ENCODE results near the gene CORO6. TPM values are rescaled to one million over a fixed set of nuclear protein-coding genes. Genes with fewer than 3 reads are reported as not detected.

The CORO6 gene
- total RNA-seq, 4 donors from 2014 or later = 12.2 to 37.4 (median 13.9) TPM

GRCh38 chr17:29572691-29573557 is 49.8 kb downstream of the CORO6 start:
- 66 to 69% methylated on average over 4 to 35 of the region's 62 CpGs for WGBS, 2 donors (ENCODE audit: low coverage in 1 of 2)
- no peak for TF ChIP-seq EP300 (IDR thresholded peaks at IDR 0.05; ENCODE audit: low read depth)
- TF ChIP-seq CTCF (IDR thresholded peaks at IDR 0.05) = peak; percentile 37 to 69 (median 55)
- DNase-seq = peak; percentile 53
- H3K27me3 ChIP-seq = no peaks in the 10 kb centered on the region
- H3K4me1 ChIP-seq = peaks cover 10 to 52% (median 34%) of the 10 kb centered on the region in 4 donors
- intact Hi-C loops (cut with DNase I; ENCODE audit: low total_unique reads) (no loop called here), in situ Hi-C loops (cut with MboI; ENCODE audit: low pct_ligation_motif_present in 1 of 4, low pct_unique_long_range_greater_than_20kb in 1 of 4, low sequenced_read_pairs in 3 of 4) (no loop called here)
- H3K9me3 ChIP-seq = no peaks in the 10 kb centered on the region
- peak overlapping the region in 2 of 4 donors; percentile 42 to 47 for H3K27ac ChIP-seq
- H3K4me3 ChIP-seq = peak overlapping the region in 2 of 4 donors; percentile 13 to 39
- peaks cover 0 to 12% (median 4%) of the 10 kb centered on the region in 4 donors for H3K36me3 ChIP-seq

DNA sequence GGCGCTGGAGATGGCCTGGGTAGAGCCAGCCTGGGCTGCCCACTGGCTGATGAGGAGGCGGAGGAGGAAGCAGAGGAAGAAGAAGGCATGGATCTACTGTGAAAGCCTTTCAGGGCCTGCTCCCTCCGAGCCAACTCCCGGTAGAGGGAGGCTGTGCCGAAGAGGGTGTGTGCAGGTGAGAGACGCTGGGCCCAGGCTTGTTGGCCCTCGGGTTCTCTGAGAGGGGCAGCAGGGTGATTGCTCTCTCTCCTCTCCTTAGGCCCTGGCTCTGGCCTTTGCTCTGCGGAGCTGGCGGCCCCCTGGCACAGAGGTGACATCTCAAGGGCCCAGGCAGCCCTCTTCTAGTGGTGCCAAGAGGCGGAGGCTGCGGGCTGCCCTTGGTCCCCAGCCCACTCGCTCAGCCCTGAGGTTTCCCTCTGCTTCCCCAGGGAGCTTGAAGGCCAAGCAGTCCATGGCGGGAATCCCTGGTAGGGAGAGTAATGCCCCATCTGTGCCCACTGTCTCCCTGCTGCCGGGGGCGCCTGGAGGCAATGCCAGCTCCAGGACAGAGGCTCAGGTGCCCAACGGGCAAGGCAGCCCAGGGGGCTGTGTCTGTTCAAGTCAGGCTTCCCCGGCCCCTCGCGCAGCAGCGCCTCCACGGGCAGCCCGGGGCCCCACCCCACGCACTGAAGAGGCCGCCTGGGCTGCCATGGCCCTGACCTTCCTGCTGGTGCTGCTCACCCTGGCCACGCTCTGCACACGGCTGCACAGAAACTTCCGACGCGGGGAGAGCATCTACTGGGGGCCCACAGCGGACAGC is 50.6 kb downstream of the CORO6 start:
- Histone ChIP-seq H3K9me3 (no peaks in the 10 kb centered on the region), H3K27ac (peak overlapping the region in 2 of 4 donors; percentile 42 to 47), H3K4me1 (peaks cover 10 to 52% (median 31%) of the 10 kb centered on the region in 4 donors), H3K36me3 (peaks cover 0 to 12% (median 4%) of the 10 kb centered on the region in 4 donors), H3K27me3 (no peaks in the 10 kb centered on the region), H3K4me3 (peak overlapping the region in 2 of 4 donors; percentile 13 to 39)
- in situ Hi-C loops (cut with MboI; ENCODE audit: low pct_ligation_motif_present in 1 of 4, low pct_unique_long_range_greater_than_20kb in 1 of 4, low sequenced_read_pairs in 3 of 4) = no loop called here
- 74% methylated on average over 22 of the region's 30 CpGs; no CpG with 5 or more reads in 1 of the 2 donors for WGBS, 2 donors (ENCODE audit: low coverage in 1 of 2)
- DNase-seq = peak; percentile 12
- TF ChIP-seq POLR2AphosphoS5 (IDR thresholded peaks at IDR 0.05) (no peak), CTCF (IDR thresholded peaks at IDR 0.05) (no peak), EP300 (IDR thresholded peaks at IDR 0.05; ENCODE audit: low read depth) (no peak), POLR2A (IDR thresholded peaks at IDR 0.05) (no peak)
- intact Hi-C loops (cut with DNase I; ENCODE audit: low total_unique reads) = no loop called here

DNA sequence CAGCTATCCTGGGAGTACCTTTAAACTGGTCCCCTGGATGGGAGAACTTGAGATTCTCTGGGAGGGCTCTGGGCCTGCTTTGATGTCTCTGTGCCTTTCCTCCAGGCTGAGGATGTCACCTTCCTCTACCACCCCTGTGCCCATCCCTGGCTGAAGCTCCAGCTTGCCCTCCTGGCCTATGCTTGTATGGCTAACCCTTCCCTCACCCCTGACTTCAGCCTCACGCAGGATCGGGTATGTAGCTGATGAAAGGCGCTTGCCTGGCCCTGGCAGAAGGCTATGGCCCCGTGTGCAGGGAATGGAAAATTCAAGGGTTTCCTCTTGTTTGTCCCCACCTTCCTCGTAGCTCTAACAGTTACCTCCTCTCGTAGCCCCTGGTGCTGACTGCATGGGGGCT is 51.2 kb downstream of the CORO6 start:
- Histone ChIP-seq H3K4me3 (no peak overlapping the region), H3K36me3 (peaks cover 0 to 11% (median 4%) of the 10 kb centered on the region in 4 donors), H3K9me3 (no peaks in the 10 kb centered on the region), H3K4me1 (peaks cover 10 to 52% (median 32%) of the 10 kb centered on the region in 4 donors), H3K27ac (no peak overlapping the region), H3K27me3 (no peaks in the 10 kb centered on the region)
- no peak for TF ChIP-seq CTCF (IDR thresholded peaks at IDR 0.05)
- TF ChIP-seq POLR2A (IDR thresholded peaks at IDR 0.05) = no peak
- TF ChIP-seq POLR2AphosphoS5 (IDR thresholded peaks at IDR 0.05) = no peak
- TF ChIP-seq EP300 (IDR thresholded peaks at IDR 0.05; ENCODE audit: low read depth) = no peak
- no peak for DNase-seq
- intact Hi-C loops (cut with DNase I; ENCODE audit: low total_unique reads) (no loop called here), in situ Hi-C loops (cut with MboI; ENCODE audit: low pct_ligation_motif_present in 1 of 4, low pct_unique_long_range_greater_than_20kb in 1 of 4, low sequenced_read_pairs in 3 of 4) (no loop called here)
- 89 to 90% methylated on average over 2 to 6 of the region's 6 CpGs for WGBS, 2 donors (ENCODE audit: low coverage in 1 of 2)

DNA sequence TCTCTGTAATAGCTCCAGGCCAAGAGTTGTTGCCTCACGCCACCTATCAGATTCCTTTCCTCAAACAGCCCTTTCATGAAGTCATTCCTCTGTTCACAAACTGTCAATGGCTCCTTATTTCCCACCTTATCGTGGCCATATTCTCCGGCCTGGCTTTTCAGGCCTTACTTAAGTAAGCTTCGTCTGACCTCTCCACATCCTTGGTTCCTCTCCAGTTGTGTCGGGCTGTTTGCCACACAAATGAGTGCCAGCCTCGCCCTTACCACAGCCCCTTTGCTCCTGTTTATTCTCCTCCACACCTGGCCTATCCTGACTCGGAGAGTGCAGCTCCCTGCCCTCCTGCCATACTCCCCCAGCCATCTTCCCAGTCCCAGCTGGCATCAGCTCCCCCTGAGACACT is 52.2 kb downstream of the CORO6 start:
- TF ChIP-seq POLR2AphosphoS5 (IDR thresholded peaks at IDR 0.05) = no peak
- no peak for TF ChIP-seq POLR2A (IDR thresholded peaks at IDR 0.05)
- H3K27ac ChIP-seq = no peak overlapping the region
- intact Hi-C loops (cut with DNase I; ENCODE audit: low total_unique reads) (no loop called here), in situ Hi-C loops (cut with MboI; ENCODE audit: low pct_ligation_motif_present in 1 of 4, low pct_unique_long_range_greater_than_20kb in 1 of 4, low sequenced_read_pairs in 3 of 4) (no loop called here)
- H3K4me1 ChIP-seq = peaks cover 12 to 58% (median 39%) of the 10 kb centered on the region in 4 donors
- DNase-seq = peak; percentile 49
- no peaks in the 10 kb centered on the region for H3K9me3 ChIP-seq
- H3K36me3 ChIP-seq = peaks cover 0 to 1% (median 0%) of the 10 kb centered on the region in 4 donors
- no peak overlapping the region for H3K4me3 ChIP-seq
- no peaks in the 10 kb centered on the region for H3K27me3 ChIP-seq
- WGBS, 2 donors (ENCODE audit: low coverage in 1 of 2) = 59 to 69% methylated on average over 7 of the region's 7 CpGs

All from transverse colon (tissue), 4 donors.